HCT116 (cell line): Measurements from ENCODE around the gene C3orf22.

ENCODE experiments used
- CEBPB ChIP-seq: IDR thresholded peaks from 2 replicates; pipeline ENCODE4 v1.6.1; 2012; ENCODE audit warnings: low read depth
- EGR1 ChIP-seq: IDR thresholded peaks from 2 replicates; pipeline ENCODE4 v1.6.1; 2012; ENCODE audit warnings: low read depth
- EZH2 ChIP-seq: fragments of 200-600 bp; sonication (generic); IDR thresholded peaks from 2 replicates; pipeline ENCODE4 v1.6.1; 2017; ENCODE audit warnings: antibody characterized with exemption, mixed run types

- no peak for TF ChIP-seq EZH2
- TF ChIP-seq EGR1: no peak
- no peak for TF ChIP-seq CEBPB
Observed at GRCh38 chr3:126530171-126531050, 28.3 kb downstream of the C3orf22 start.
